Measurements from ENCODE around the gene ZXDC. TPM values are rescaled to one million over a fixed set of nuclear protein-coding genes. Genes with fewer than 3 reads are reported as not detected.

Gene ZXDC
- polyA plus RNA-seq, 1 donor (not counting 4 experiments of a cell fraction or from before 2014, with no cell fraction given) = 10.7 TPM

GRCh38 chr3:126413693-126414080 is 62.0 kb downstream of the ZXDC start:
- Histone ChIP-seq H3K27me3 (ENCODE audit: control insufficient read depth, extremely low read depth, insufficient read depth, low read length) (peaks cover 35% of the 10 kb centered on the region), H3K9me3 (ENCODE audit: control insufficient read depth, low read depth, low read length) (no peaks in the 10 kb centered on the region), H3K4me1 (ENCODE audit: control insufficient read depth, extremely low read depth, insufficient read depth, low read length) (no peaks in the 10 kb centered on the region), H3K27ac (ENCODE audit: control insufficient read depth, insufficient read depth, low read length) (no peak overlapping the region), H3K9ac (ENCODE audit: control insufficient read depth, extremely low read depth, insufficient read depth, low read length) (no peak overlapping the region), H3K36me3 (ENCODE audit: control insufficient read depth in 2 of 2, extremely low read depth in 1 of 2, insufficient read depth in 2 of 2, low read length in 2 of 2) (no peaks in the 10 kb centered on the region), H3K79me2 (ENCODE audit: control insufficient read depth, insufficient read depth, low read length) (no peaks in the 10 kb centered on the region), H3K4me2 (ENCODE audit: control insufficient read depth, extremely low read depth, insufficient read depth, low read depth, low read length) (no peak overlapping the region), H3K9me1 (ENCODE audit: control insufficient read depth, extremely low read depth, insufficient read depth, low read length) (no peaks in the 10 kb centered on the region), H3K4me3 (ENCODE audit: control insufficient read depth in 2 of 3, extremely low read depth in 1 of 3, insufficient read depth in 2 of 3, low read depth in 1 of 3, low read length in 3 of 3) (no peak overlapping the region), H4K20me1 (ENCODE audit: control insufficient read depth, extremely low read depth, insufficient read depth, low read length) (no peaks in the 10 kb centered on the region), H2AFZ (ENCODE audit: control insufficient read depth, low read length) (no peak overlapping the region)
- TF ChIP-seq CTCF (optimal IDR thresholded peaks at IDR 0.05 in 1 of 3, IDR thresholded peaks at IDR 0.05 in 1 of 3, conservative IDR thresholded peaks at IDR 0.05 in 1 of 3; ENCODE audit: extremely low read depth in 1 of 3, insufficient read depth in 2 of 3, low read length in 3 of 3) = no peak
- TF ChIP-seq EZH2 (IDR thresholded peaks at IDR 0.05; ENCODE audit: low read length) = no peak
- FAIRE-seq (no peak), DNase-seq (ENCODE audit: low read depth, low spot score) (no peak)
- dilution Hi-C loops (cut with MboI; ENCODE audit: extremely low pct_ligation_motif_present, low sequenced_read_pairs) = no loop called here

GRCh38 chr3:126412841-126413692 is 62.6 kb downstream of the ZXDC start:
- no peak for FAIRE-seq
- Histone ChIP-seq H4K20me1 (ENCODE audit: control insufficient read depth, extremely low read depth, insufficient read depth, low read length) (no peaks in the 10 kb centered on the region), H3K27ac (ENCODE audit: control insufficient read depth, insufficient read depth, low read length) (no peak overlapping the region), H3K4me3 (ENCODE audit: control insufficient read depth in 2 of 3, extremely low read depth in 1 of 3, insufficient read depth in 2 of 3, low read depth in 1 of 3, low read length in 3 of 3) (no peak overlapping the region), H3K9me1 (ENCODE audit: control insufficient read depth, extremely low read depth, insufficient read depth, low read length) (no peaks in the 10 kb centered on the region), H3K79me2 (ENCODE audit: control insufficient read depth, insufficient read depth, low read length) (no peaks in the 10 kb centered on the region), H3K9ac (ENCODE audit: control insufficient read depth, extremely low read depth, insufficient read depth, low read length) (no peak overlapping the region), H3K36me3 (ENCODE audit: control insufficient read depth in 2 of 2, extremely low read depth in 1 of 2, insufficient read depth in 2 of 2, low read length in 2 of 2) (no peaks in the 10 kb centered on the region), H3K9me3 (ENCODE audit: control insufficient read depth, low read depth, low read length) (no peaks in the 10 kb centered on the region), H2AFZ (ENCODE audit: control insufficient read depth, low read length) (no peak overlapping the region), H3K27me3 (ENCODE audit: control insufficient read depth, extremely low read depth, insufficient read depth, low read length) (peaks cover 35% of the 10 kb centered on the region), H3K4me2 (ENCODE audit: control insufficient read depth, extremely low read depth, insufficient read depth, low read depth, low read length) (no peak overlapping the region), H3K4me1 (ENCODE audit: control insufficient read depth, extremely low read depth, insufficient read depth, low read length) (no peaks in the 10 kb centered on the region)
- TF ChIP-seq CTCF (optimal IDR thresholded peaks at IDR 0.05 in 1 of 3, IDR thresholded peaks at IDR 0.05 in 1 of 3, conservative IDR thresholded peaks at IDR 0.05 in 1 of 3; ENCODE audit: extremely low read depth in 1 of 3, insufficient read depth in 2 of 3, low read length in 3 of 3) = no peak
- TF ChIP-seq EZH2 (IDR thresholded peaks at IDR 0.05; ENCODE audit: low read length) = no peak
- DNase-seq (ENCODE audit: low read depth, low spot score) = no peak
- dilution Hi-C loops (cut with MboI; ENCODE audit: extremely low pct_ligation_motif_present, low sequenced_read_pairs) = no loop called here

Data from keratinocyte (primary cell).